Tibial nerve (tissue), 3 donors: Measurements from ENCODE around the gene ZNF208.

Experiments used
- POLR2A ChIP-seq, 2 donors: fragments of 450-650 bp; IDR thresholded peaks; one replicate each; pipeline ENCODE4 v1.6.1; 2017; ENCODE audit warnings: antibody characterized with exemption in 2 of 2, mild to moderate bottlenecking in 2 of 2, moderate library complexity in 2 of 2
- TF ChIP-seq, protein P1 (sequence below), 5 experiments: fragments of 200-600 bp in 3 of 5; fragments of 450-650 bp in 2 of 5; sonication (generic) in 3 of 5; IDR thresholded peaks; one replicate each; pipeline ENCODE4 v1.5.1; 2016 to 2019; ENCODE audit warnings: antibody characterized with exemption in 5 of 5, mild to moderate bottlenecking in 3 of 5, moderate library complexity in 2 of 5

DNA sequence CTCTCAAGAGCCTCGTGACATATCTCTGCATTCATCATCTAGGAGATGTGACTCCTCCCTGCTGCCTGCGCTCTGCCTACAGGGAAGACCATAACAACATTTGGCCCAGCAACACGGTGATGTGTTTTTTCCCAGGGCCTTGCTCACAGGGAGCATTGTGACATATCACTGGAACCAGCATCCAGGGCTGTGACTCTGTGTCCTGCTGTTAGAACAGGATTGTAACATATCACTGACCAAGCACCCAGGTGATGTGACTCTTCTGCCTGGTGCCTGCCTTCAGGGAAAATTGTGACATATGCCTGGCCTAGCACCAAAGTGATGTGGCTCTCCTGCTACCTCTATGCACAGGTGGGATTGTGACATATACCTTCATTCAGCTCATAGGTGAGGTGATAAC is 95.3 kb downstream of the ZNF208 start:
- TF ChIP-seq, protein P1, sequence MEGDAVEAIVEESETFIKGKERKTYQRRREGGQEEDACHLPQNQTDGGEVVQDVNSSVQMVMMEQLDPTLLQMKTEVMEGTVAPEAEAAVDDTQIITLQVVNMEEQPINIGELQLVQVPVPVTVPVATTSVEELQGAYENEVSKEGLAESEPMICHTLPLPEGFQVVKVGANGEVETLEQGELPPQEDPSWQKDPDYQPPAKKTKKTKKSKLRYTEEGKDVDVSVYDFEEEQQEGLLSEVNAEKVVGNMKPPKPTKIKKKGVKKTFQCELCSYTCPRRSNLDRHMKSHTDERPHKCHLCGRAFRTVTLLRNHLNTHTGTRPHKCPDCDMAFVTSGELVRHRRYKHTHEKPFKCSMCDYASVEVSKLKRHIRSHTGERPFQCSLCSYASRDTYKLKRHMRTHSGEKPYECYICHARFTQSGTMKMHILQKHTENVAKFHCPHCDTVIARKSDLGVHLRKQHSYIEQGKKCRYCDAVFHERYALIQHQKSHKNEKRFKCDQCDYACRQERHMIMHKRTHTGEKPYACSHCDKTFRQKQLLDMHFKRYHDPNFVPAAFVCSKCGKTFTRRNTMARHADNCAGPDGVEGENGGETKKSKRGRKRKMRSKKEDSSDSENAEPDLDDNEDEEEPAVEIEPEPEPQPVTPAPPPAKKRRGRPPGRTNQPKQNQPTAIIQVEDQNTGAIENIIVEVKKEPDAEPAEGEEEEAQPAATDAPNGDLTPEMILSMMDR (IDR thresholded peaks at IDR 0.05) = no peak
- no peak for TF ChIP-seq POLR2A (IDR thresholded peaks at IDR 0.05)
